ENCODE results near the gene SRRM3.
"Not testable (repeated sequence)": the region's sequence is repeated elsewhere in the genome, so short reads cannot be mapped to it uniquely, and the experiment has no call there.

Gene SRRM3

GRCh38 chr7:76265299-76265698, 63.6 kb downstream of the SRRM3 start:
- no peak for DNase-seq (ENCODE audit: low spot score)
- no peak overlapping the region for H3K4me3 ChIP-seq
- TF ChIP-seq, protein P1, sequence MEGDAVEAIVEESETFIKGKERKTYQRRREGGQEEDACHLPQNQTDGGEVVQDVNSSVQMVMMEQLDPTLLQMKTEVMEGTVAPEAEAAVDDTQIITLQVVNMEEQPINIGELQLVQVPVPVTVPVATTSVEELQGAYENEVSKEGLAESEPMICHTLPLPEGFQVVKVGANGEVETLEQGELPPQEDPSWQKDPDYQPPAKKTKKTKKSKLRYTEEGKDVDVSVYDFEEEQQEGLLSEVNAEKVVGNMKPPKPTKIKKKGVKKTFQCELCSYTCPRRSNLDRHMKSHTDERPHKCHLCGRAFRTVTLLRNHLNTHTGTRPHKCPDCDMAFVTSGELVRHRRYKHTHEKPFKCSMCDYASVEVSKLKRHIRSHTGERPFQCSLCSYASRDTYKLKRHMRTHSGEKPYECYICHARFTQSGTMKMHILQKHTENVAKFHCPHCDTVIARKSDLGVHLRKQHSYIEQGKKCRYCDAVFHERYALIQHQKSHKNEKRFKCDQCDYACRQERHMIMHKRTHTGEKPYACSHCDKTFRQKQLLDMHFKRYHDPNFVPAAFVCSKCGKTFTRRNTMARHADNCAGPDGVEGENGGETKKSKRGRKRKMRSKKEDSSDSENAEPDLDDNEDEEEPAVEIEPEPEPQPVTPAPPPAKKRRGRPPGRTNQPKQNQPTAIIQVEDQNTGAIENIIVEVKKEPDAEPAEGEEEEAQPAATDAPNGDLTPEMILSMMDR (IDR thresholded peaks at IDR 0.05), result no peak
- H3K27ac ChIP-seq, result no peak overlapping the region

- Histone ChIP-seq H3K27ac (no peak overlapping the region), H3K4me3 (peak overlapping the region; percentile 69)
- DNase-seq (ENCODE audit: low spot score), result no peak
- TF ChIP-seq, protein P1 (IDR thresholded peaks at IDR 0.05), result no peak
Observed at GRCh38 chr7:76267107-76267893, 65.6 kb downstream of the SRRM3 start.

DNA sequence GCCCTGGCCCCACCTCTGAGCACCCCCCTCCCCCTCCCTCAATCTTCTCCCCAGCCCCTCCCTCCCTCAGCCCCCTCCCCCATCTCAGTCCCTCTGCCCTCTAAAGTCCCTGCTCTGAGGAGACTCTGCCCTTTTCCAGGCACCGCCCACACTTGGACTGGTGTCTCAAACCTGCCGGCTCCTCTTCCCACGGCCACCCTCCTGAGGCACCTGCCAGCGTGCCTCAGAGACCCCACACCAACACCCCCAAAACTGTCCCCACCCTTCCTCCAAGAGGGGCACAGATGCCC, 66.1 kb downstream of the SRRM3 start:
- H3K27ac ChIP-seq, result no peak overlapping the region
- no peak for DNase-seq (ENCODE audit: low spot score)
- H3K4me3 ChIP-seq, result peak overlapping the region; percentile 69
- TF ChIP-seq, protein P1 (IDR thresholded peaks at IDR 0.05), result no peak

GRCh38 chr7:76268376-76268775, 66.7 kb downstream of the SRRM3 start:
- TF ChIP-seq, protein P1 (IDR thresholded peaks at IDR 0.05), result no peak
- Histone ChIP-seq H3K27ac (no peak overlapping the region), H3K4me3 (peak overlapping the region; percentile 69)
- DNase-seq (ENCODE audit: low spot score), result no peak

DNA sequence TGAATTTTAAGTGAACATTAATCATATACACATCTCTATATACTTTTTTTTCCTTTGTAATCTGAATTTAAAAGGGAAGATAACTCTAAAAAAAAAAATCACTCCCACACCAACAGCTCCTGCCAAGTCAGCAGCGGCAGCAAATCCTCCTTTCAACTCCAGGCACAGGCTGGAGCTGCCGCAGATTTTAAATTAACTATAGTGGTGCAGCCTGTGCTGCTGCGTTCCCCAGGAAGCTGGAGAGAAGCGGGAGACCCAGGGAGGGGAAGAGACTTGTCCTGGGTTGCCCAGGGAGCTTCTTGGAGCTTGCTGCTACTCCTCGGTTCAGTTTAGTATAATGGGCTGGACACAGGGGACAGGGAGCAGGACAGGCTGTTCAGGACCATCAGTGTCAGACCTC, 68.2 kb downstream of the SRRM3 start:
- Histone ChIP-seq H3K27ac (no peak overlapping the region), H3K4me3 (no peak overlapping the region)
- DNase-seq (ENCODE audit: low spot score), result no peak
- TF ChIP-seq, protein P1 (IDR thresholded peaks at IDR 0.05), result no peak

DNA sequence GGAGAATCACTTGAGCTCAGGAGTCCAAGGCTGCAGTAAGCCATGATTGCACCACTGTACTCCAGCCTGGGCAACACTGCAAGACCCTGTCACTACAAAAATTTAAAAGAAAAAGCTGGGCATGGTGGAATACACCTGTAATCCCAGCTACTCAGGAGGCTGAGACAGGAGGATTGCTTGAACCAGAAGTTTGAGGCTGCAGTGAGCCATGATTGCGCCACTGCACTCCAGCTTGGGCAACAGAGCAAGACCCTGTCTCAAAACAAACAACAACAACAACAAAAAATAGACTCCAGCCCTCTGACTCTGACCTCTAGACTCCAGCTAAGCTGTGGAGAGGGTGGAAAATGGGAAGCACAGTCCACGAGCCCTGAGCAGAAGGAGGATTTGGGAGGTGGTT, 69.7 kb downstream of the SRRM3 start:
- H3K4me3 ChIP-seq; H3K27ac ChIP-seq; DNase-seq (ENCODE audit: low spot score): not testable (repeated sequence)

DNA sequence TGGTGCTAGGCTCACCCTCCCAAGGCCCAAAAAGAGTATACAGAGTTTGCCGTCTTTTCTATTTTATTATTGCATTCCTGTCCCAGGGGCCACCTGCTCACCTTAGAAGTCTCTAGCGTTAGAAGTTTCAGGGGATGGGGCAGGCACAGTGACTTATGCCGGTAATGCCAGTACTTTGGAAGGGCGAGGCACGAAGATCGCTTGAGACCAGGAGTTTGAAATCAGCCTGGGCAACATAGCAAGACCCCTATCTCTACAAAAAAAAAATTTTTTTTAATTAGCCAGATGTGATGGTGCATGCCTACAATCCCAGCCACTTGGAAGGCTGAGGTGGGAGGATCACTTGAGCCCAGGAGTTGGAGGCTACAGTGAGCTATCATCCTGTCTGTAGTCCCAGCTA, 70.4 kb downstream of the SRRM3 start:
- TF ChIP-seq, protein P1 (IDR thresholded peaks at IDR 0.05), result no peak
- Histone ChIP-seq H3K4me3 (no peak overlapping the region), H3K27ac (no peak overlapping the region)
- DNase-seq (ENCODE audit: low spot score), result no peak
